GM19240 (cell line): Measurements from ENCODE around the gene SIAH2.
A peak's percentile ranks its signal among the peaks of the same experiment; 100 is the strongest.
"Not testable (repeated sequence)": the region's sequence is repeated elsewhere in the genome, so short reads cannot be mapped to it uniquely, and the experiment has no call there.

Source experiments
- DNase-seq: peaks from one replicate; pipeline ENCODE4 v3.0.0; 2011; ENCODE audit warnings: low spot score; ENCODE audit not compliant: insufficient read length

Gene SIAH2

GRCh38 chr3:150763122-150763840 is at the start of gene SIAH2:
TSS of gene SIAH2 (minus strand) at chr3:150763169. CDS start at chr3:150762849, 320 bp downstream.
- DNase-seq: peak; percentile 56

GRCh38 chr3:150811984-150812383 is 49.0 kb upstream of the SIAH2 start:
- DNase-seq: no peak

- no peak for DNase-seq
Observed at GRCh38 chr3:150810641-150811040, 47.7 kb upstream of the SIAH2 start.

GRCh38 chr3:150806185-150806835 is 43.3 kb upstream of the SIAH2 start:
- DNase-seq: no peak

- DNase-seq: no peak
Observed at GRCh38 chr3:150805354-150805753, 42.4 kb upstream of the SIAH2 start.

GRCh38 chr3:150803440-150803985 is 40.5 kb upstream of the SIAH2 start:
- DNase-seq: no peak

DNA sequence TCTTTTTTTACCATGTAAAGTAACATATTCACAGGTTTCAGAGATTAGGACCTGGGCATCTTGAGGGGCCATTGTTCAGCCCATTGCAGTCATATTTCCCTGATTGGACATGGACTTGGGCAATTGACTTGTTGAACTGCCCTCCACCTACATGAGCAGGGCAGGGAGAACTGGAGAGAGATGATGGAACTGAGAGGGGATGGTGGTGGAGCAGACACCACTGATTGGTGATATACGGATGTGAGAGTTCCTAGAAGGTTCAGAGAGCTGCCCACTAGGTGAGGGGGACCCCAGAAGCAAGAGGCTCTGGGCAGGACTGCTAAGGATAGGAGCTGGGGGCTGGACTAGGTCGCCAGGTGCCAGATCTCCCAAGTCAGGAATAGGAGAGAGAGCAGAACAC is 37.8 kb upstream of the SIAH2 start:
- no peak for DNase-seq

GRCh38 chr3:150798122-150798618 is 35.2 kb upstream of the SIAH2 start:
- DNase-seq: no peak

DNA sequence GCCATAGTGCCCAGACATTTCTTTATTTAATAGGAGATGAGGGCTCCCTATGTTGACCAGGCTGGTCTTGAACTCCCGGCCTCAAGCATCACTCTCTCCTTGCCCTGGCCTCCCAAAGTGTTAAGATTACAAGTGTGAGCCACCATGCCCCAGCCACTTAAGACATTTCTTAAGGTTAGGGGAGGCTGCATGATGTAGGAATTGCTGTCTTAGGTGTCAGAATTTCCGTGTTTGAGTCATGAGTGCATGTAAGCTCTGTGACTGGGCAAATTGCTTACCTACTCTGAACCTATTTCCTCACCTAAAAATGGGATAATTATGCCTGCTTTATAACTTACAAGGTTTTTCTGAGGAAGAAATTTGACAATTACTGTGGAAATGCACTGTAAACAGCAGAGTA is 34.2 kb upstream of the SIAH2 start:
- DNase-seq: no peak

GRCh38 chr3:150796527-150796926 is 33.6 kb upstream of the SIAH2 start:
- DNase-seq: not testable (repeated sequence)

DNA sequence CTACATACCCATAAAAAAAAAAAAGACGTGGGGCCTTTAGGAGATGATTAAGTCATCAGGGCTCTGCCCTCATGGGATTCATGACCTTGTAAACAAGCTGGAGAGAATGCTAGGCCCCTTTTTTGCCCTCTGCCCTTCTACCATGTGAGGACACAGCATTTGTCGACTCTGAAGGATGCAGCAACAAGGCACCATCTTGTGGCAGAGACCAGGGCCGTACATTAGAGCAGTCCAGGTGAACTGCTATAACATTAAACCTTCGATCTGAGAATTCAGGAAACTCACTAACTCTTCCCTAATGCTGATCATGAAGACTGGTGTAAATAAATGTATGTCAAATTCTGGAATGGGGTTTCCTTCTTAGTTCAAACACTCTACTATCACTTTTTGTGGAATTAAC is 30.7 kb upstream of the SIAH2 start:
- DNase-seq: no peak

- DNase-seq: no peak
Observed at GRCh38 chr3:150790629-150791028, 27.7 kb upstream of the SIAH2 start.

GRCh38 chr3:150789451-150789850 is 26.5 kb upstream of the SIAH2 start:
- no peak for DNase-seq

DNA sequence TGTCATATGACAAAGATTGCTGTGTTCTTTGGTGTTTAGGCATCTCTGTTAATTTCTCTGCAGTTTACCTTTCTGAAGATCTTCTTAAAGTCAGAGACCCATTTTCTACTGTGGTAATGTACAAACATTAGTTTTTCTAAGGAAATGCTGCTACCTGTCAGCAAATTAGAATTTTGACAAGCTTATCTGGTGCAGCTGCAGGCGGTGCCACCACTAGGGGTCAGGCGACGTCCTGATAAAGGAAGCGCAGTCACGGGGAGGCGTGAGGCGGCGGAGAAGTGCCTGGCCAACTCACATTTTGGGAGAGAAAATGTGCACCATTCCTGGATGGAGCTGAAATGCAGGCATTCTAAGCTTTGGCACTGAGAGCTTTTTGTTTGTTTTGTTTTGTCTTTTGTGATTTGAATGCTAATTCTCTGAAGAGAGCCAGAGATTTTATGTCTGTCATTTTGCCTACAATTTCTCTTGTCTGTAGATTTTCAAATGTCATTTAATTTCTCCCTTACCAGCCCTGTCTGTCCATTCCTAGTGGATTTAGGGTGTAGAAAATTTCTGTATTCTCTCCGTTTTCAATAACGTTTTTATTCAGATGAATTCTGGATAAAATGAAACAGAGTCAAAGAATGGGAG is 24.9 kb upstream of the SIAH2 start:
- DNase-seq: no peak

- DNase-seq: no peak
Observed at GRCh38 chr3:150786791-150787190, 23.8 kb upstream of the SIAH2 start.

DNA sequence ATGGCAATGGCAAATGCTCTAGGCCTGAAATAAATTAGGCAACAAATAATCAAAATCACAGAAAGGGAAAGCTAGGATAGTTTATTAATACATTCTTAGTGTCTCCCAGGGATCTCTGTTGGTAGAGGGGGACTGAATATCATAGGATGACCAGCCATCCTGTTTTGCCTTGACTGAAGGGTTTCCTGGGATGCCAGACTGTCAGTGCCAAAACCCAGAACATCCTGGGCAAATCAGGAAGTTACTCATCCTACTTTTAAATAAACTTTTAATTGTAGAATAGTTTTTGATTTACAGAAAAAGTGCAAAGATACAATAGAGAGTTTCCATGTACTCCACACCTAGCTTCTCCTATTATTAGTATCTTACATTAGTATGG is 21.8 kb upstream of the SIAH2 start:
- no peak for DNase-seq

- DNase-seq: no peak
Observed at GRCh38 chr3:150783920-150784746, 21.2 kb upstream of the SIAH2 start.

DNA sequence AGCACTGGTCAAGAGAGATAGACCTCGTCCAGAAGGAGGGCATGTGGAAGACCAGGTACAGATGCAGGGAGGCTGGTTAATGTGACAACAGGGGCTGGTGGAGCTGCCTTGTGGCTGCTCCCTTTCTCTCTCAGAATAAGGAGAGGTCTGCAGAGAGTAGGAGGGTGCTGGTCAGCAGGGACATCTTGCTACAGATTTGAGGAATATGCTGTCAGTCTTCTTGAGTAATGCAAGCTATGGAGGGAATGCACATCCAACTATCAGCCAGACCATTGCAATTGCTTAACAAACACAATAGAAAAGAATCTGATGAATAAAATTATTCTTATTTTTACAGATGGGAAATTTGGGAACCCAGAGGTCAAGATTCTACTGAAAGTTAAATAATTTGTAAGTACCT is 20.3 kb upstream of the SIAH2 start:
- no peak for DNase-seq

DNA sequence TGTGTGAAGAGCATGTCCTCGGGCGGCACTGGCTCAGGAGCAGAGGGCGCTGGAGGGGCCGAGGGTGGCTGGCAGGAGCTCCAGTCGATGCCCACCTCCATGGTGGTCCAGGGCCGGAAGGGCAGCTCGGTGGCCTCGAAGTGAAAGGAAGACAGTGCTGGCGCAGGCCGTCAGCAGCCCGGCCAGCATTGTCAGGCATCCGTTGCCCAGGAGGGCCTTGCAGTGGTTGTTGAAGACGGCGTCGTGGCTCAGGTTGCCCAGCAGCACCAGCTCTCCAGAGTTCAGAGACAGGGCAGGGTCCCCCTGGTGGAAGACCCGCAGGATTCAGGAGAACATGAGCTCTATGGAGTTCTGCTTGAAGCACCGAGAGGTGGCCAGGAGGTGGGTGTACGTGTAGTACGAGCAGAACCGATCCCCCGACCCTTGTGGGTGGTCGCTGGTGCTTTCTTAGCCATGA is 16.5 kb upstream of the SIAH2 start:
- DNase-seq: no peak

- DNase-seq: no peak
Observed at GRCh38 chr3:150778793-150779401, 15.9 kb upstream of the SIAH2 start.
